ENCODE results near the gene EEIG1.

EEIG1 gene

DNA sequence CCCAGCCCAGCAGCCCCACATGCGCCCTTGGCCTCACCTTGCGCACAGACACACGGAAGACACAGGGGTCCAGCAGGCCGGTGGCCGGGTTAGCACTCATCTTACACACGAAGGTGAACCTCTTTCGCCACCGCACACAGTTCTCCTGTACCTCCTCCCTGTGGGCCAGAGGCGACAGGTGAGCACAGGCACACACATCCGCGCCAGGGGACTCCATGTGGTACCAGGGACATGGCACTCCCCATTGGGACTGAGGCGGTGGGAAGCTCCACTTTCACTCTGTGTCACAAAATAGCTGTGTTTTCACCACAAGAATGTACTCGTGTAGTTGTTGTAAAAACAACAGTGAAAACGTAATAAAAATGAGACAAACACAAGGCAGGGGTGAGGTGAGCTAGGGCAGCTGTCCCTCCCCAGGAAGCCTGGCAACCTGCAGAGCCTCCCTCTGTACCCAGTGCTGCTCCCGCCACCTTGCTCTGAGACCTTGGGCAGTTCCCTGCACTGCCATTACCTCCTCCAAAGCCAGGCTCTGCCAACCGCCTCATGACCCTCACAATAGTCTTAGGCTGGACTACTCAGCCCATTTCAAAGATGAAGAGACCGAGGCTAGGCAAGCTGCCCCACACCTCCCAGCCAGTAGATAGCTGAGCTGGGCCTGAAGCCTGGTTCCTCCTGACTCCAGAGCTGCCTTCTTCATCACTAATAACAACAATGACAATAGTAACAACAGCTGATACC is 26.9 kb downstream of the EEIG1 start:
- peaks cover 77% of the 10 kb centered on the region for H4K20me1 ChIP-seq
- H3K36me3 ChIP-seq = no peaks in the 10 kb centered on the region
- H3K9me3 ChIP-seq = no peaks in the 10 kb centered on the region
- no peak overlapping the region for H3K27ac ChIP-seq
- H3K27me3 ChIP-seq = no peaks in the 10 kb centered on the region
- TF ChIP-seq Cebpa-rat (IDR thresholded peaks at IDR 0.05) = no peak
- H3K4me3 ChIP-seq = no peak overlapping the region
- no peak overlapping the region for H3K9ac ChIP-seq
- H3K4me2 ChIP-seq = no peak overlapping the region
- H3K4me1 ChIP-seq = peaks cover 27% of the 10 kb centered on the region

DNA sequence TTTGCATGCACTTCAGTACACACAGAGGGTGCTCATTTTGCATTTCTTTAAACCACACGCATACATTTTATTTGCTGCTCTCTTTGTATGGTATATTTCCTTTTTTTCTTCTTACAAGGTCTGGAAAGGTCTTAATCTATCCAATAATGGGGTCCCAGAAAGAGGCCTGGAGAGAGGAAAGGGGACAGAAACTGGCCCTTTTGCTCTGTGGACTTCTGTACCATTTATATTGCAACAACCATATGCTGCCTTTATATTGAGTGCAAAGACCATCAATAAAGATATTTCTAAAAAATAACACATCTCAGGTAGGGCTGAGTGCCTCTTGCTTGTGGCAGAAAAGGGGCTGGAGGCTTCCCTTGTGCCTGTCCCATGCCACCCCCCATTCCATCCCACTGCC is 27.6 kb downstream of the EEIG1 start:
- Histone ChIP-seq H3K4me2 (no peak overlapping the region), H3K27ac (no peak overlapping the region), H3K4me3 (no peak overlapping the region), H3K4me1 (peaks cover 35% of the 10 kb centered on the region), H3K36me3 (no peaks in the 10 kb centered on the region), H3K9me3 (no peaks in the 10 kb centered on the region), H3K9ac (no peak overlapping the region), H3K27me3 (no peaks in the 10 kb centered on the region), H4K20me1 (peaks cover 81% of the 10 kb centered on the region)
- no peak for TF ChIP-seq Cebpa-rat (IDR thresholded peaks at IDR 0.05)

DNA sequence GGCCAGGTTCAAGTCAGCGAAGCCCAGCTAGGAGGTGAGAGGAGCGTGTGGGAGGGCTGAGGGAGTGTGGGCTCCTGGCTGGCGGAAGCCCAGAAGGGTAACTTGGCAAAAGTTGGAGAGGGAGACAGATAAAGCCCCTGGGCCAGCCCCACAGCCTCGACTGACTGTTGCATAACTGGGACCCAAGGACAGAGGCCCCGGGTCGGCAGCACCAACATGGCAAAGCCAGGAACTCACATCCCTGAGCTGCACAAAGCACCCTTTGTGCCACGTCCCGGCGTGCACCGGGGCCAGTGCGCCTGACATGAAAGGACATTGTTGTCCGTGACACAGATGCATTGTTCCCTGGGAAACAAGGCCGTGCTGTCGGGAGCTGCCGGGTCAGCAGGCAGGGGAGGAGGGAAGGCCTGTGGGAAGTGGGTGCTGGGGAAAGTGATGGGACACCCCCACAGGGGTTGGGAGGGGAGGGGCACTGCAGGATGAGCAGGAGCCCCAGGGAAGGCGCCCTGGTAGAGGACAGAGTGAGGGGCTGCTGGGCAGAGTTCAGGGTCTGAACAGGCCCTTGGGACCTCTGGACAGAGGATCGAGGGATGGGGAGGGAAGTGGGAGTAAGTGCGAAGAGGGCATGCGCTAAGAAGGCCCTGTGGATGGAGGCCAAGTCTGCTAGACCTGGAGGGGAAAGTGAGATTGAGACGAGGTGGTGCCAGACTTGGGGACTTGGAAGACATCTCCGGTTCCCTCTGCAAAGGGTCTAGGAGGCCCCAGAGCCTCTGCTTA is 30.1 kb downstream of the EEIG1 start:
- TF ChIP-seq Cebpa-rat (IDR thresholded peaks at IDR 0.05) = no peak
- H3K9ac ChIP-seq = no peak overlapping the region
- H3K4me2 ChIP-seq = peak overlapping the region; percentile 65
- H4K20me1 ChIP-seq = peaks cover 64% of the 10 kb centered on the region
- peaks cover 2% of the 10 kb centered on the region; the same call in 1 of the 2 replicates for H3K36me3 ChIP-seq
- H3K4me3 ChIP-seq = no peak overlapping the region
- H3K4me1 ChIP-seq = peaks cover 53% of the 10 kb centered on the region
- no peaks in the 10 kb centered on the region for H3K9me3 ChIP-seq
- no peak overlapping the region for H3K27ac ChIP-seq
- H3K27me3 ChIP-seq = no peaks in the 10 kb centered on the region

DNA sequence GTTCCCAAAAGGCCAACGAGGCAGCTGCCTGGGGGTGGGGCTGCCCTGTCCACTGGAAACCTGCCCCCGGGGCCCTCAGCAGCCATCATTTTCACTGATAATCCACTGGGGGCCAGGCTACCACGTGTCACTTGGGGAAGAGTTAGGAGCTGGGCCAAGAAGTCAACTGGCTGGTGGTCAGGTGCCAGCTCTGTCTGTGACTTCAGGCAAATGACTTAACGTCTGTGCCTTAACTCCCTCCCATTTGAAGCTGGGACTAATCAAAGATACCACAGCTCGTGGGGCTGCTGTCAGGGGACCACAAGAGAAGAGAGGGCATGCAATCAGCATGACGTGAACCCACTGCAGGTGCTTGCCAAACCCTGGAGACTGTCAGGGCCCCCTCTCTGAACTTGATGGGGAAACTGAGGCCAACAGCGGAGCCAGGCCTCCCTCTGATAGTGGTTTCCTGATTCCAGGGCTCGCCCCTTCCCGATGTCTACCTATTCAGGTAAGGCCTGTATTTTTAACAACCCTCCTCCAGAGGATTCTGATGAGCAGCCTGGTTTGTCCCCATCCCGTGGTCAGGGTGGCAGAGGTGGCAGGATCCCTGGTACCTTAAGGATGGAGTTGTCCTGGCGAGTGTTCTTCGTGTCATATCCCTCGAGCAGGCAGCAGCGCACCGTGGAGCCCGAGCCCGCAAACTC is 30.8 kb downstream of the EEIG1 start:
- Histone ChIP-seq H3K36me3 (peaks cover 9% of the 10 kb centered on the region; the same call in 1 of the 2 replicates), H4K20me1 (peaks cover 57% of the 10 kb centered on the region), H3K4me3 (no peak overlapping the region), H3K4me1 (peaks cover 46% of the 10 kb centered on the region), H3K27ac (peak overlapping the region; percentile 31; the same call in 1 of the 2 replicates), H3K9me3 (no peaks in the 10 kb centered on the region), H3K9ac (0 out of 2 replicates have a peak overlapping the region, but pooled peaks have one; percentile 34), H3K27me3 (no peaks in the 10 kb centered on the region), H3K4me2 (peak overlapping the region; percentile 65)
- TF ChIP-seq Cebpa-rat (IDR thresholded peaks at IDR 0.05) = no peak

DNA sequence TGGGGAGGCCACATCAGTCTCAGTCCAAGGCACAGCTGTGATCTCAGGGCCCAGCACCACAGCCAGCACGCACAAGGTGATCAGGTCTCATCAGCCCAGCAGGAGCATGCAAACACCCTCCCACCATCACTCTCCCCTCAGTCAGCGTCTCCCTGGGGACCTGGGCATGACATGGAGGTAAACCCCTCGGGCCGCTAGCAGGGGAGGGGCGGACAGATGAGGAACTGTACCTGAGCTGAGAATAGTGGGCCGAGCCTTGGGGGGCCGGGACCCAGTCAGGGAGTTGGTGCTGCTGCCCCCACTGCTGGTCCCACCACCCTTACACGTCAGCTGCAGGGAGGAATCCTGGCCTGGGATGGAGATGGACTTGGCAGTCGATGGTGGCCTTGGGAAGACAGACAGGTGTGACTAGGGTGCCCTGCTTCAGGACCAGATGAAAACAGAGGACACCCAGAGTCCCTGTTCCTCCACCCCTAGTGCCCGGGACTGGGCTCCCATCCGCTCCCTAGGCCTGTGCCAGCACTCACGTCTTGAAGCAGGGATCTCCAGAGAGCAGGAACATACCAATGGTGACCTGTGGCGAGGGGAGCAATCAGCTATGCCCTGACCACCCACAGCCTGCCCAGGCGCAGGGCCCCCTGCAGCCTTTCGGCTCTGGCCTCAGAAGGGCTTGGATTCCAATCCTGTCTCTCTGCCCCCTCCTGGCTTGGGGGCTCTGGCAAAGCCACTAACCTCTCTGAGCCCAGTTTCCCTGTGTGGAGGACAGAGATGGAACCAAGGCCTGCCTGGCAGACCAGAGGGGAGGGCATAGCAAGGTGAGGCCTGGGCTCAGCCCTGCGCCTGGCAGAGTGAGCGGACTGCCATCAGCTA is 32.7 kb downstream of the EEIG1 start:
- TF ChIP-seq Cebpa-rat (IDR thresholded peaks at IDR 0.05) = no peak

DNA sequence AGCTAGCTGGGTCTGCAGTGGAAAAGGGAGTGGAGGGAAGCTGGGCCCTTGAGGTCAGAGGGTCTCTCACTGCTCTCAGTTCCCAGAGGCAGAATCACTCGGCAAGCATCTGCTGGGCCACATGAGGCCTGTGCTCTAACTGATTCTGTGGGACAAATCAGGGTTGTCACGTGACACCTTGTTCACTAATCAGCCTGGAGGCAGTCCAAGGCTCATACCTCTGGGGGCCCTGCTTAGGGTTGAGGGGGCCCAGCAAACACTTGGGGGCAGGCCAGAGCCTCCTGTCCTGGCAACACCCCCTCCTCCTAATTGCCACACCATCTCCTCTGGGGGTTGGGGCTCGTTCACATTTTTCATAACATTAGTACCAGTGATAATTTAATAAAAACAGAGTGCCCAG is 34.1 kb downstream of the EEIG1 start:
- Histone ChIP-seq H3K4me1 (peaks cover 60% of the 10 kb centered on the region), H3K27me3 (no peaks in the 10 kb centered on the region), H3K36me3 (peaks cover 30% of the 10 kb centered on the region), H4K20me1 (peaks cover 31% of the 10 kb centered on the region; the same call in 1 of the 2 replicates), H3K9ac (no peak overlapping the region), H3K4me3 (no peak overlapping the region), H3K27ac (peak overlapping the region; percentile 39), H3K9me3 (no peaks in the 10 kb centered on the region), H3K4me2 (peak overlapping the region; percentile 43)
- TF ChIP-seq Cebpa-rat (IDR thresholded peaks at IDR 0.05) = no peak

More for the DNA sequence above, 32.7 kb downstream of the EEIG1 start:
- Histone ChIP-seq H3K9ac (peak overlapping the region; percentile 43; the same call in 1 of the 2 replicates), H3K27me3 (no peaks in the 10 kb centered on the region), H3K4me2 (peak overlapping the region; percentile 47), H3K9me3 (no peaks in the 10 kb centered on the region), H3K36me3 (peaks cover 21% of the 10 kb centered on the region), H3K4me1 (peaks cover 58% of the 10 kb centered on the region), H3K4me3 (no peak overlapping the region), H3K27ac (peak overlapping the region; percentile 43), H4K20me1 (peaks cover 42% of the 10 kb centered on the region)

DNA sequence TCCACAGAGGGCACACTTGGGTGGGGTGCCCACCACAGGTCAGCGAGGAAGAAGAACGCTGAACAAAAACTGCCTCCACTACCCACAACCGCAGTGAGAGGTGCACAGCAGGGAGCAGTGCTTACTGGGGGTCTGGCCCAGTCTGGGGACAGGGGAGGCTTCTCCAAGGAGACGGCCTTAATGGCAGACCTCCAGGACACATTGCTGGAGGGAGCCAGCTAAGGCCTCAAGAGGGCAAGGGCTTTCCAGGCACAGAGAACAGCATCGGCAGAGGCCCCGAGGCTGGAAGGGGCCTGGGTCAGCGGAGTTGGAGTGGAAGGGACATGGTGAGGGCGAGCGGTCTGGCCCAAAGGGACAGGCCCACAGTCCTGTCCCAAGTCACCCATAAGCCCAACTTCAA is 34.8 kb downstream of the EEIG1 start:
- Histone ChIP-seq H3K27me3 (no peaks in the 10 kb centered on the region), H3K4me3 (no peak overlapping the region), H3K9me3 (no peaks in the 10 kb centered on the region), H3K27ac (0 out of 2 replicates have a peak overlapping the region, but pooled peaks have one; percentile 39), H3K36me3 (peaks cover 30% of the 10 kb centered on the region), H3K4me2 (peak overlapping the region; percentile 43; the same call in 1 of the 2 replicates), H3K4me1 (peaks cover 60% of the 10 kb centered on the region), H3K9ac (no peak overlapping the region), H4K20me1 (peaks cover 30% of the 10 kb centered on the region; the same call in 1 of the 2 replicates)
- TF ChIP-seq Cebpa-rat (IDR thresholded peaks at IDR 0.05) = no peak

DNA sequence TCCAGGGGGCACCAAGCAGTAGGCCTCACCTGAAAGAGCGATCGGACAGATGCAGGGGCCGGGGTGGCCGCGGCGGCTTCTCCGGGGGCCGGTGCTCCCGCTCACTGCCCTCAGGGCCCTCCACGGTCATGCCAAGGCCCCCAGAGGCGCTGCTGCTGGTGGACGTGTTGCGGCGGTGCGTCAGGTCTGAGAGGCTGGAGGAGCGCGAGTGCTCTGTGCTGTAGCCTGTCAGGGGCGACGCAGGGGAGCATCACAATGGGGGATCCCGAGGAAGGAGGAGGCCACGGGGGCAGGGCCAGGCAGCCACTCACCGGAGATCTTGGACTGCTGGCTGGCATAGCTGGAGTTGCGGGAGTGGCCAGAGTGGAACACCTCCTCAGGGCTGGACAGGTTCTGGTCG is 35.5 kb downstream of the EEIG1 start:
- Histone ChIP-seq H3K4me2 (no peak overlapping the region), H3K4me1 (peaks cover 56% of the 10 kb centered on the region), H3K9ac (no peak overlapping the region), H3K27ac (no peak overlapping the region), H3K9me3 (no peaks in the 10 kb centered on the region), H3K4me3 (no peak overlapping the region), H4K20me1 (peaks cover 30% of the 10 kb centered on the region; the same call in 1 of the 2 replicates), H3K36me3 (peaks cover 30% of the 10 kb centered on the region), H3K27me3 (no peaks in the 10 kb centered on the region)
- TF ChIP-seq Cebpa-rat (IDR thresholded peaks at IDR 0.05) = no peak
